SU-DHL-6 (cell line): ENCODE data around the gene CCDC24.

Experiments
- H2AFZ ChIP-seq: fragments of 200-600 bp; sonication (generic); 2 replicates; pipeline ENCODE4 v1.6.1; 2014; ENCODE audit warnings: low read depth, mild to moderate bottlenecking, moderate library complexity, mixed read lengths, antibody characterized with exemption, low read length; ENCODE audit not compliant: severe bottlenecking
- H3F3A ChIP-seq: fragments of 200-600 bp; shearing (Covaris generic); 2 replicates; pipeline ENCODE4 v1.6.0; 2016; ENCODE audit warnings: antibody characterized with exemption, mild to moderate bottlenecking; ENCODE audit not compliant: insufficient read depth
- H3K27ac ChIP-seq: fragments of 200-600 bp; sonication (generic); 2 replicates; pipeline ENCODE4 v1.5.1; 2016; ENCODE audit warnings: low read depth, mild to moderate bottlenecking, low read length, moderate library complexity, mixed read lengths
- H3K27me3 ChIP-seq: fragments of 200-600 bp; sonication (generic), shearing (Covaris generic); 2 replicates; pipeline ENCODE4 v1.6.0; 2014; ENCODE audit warnings: mild to moderate bottlenecking, low read length
- H3K36me3 ChIP-seq: fragments of 200-600 bp; sonication (generic); 2 replicates; pipeline ENCODE4 v1.6.1; 2014; ENCODE audit warnings: mild to moderate bottlenecking, low read length, mixed read lengths
- H3K4me2 ChIP-seq: fragments of 300-600, 200-600 bp; shearing (Covaris generic), sonication (generic); 2 replicates; pipeline ENCODE4 v1.6.0; 2014; ENCODE audit warnings: low read length, low read depth, mild to moderate bottlenecking; ENCODE audit not compliant: poor library complexity, severe bottlenecking
- H3K4me3 ChIP-seq: fragments of 200-600 bp; sonication (generic); 2 replicates; pipeline ENCODE4 v1.5.1; 2014; ENCODE audit warnings: antibody characterized with exemption, low read length, mild to moderate bottlenecking, mixed read lengths; ENCODE audit not compliant: insufficient read depth, poor library complexity, severe bottlenecking
- H3K79me2 ChIP-seq: fragments of 200-600 bp; sonication (generic); 2 replicates; pipeline ENCODE4 v1.6.1; 2014; ENCODE audit warnings: mild to moderate bottlenecking, low read length, moderate library complexity; ENCODE audit not compliant: insufficient read depth
- H3K9ac ChIP-seq: fragments of 200-600 bp; sonication (generic); 2 replicates; pipeline ENCODE4 v1.7.0; 2014; ENCODE audit warnings: mild to moderate bottlenecking, low read length
- H3K9me2 ChIP-seq: fragments of 200-600 bp; sonication (generic); replicated peaks from 2 replicates; pipeline ENCODE4 v1.6.1; 2014; ENCODE audit warnings: low read length; ENCODE audit not compliant: insufficient read depth
- H3K9me3 ChIP-seq: fragments of 200-600 bp; sonication (generic); 2 replicates; pipeline ENCODE4 v1.6.1; 2014; ENCODE audit warnings: low read length, mixed read lengths; ENCODE audit not compliant: insufficient read depth
- H4K20me1 ChIP-seq: fragments of 200-600 bp; sonication (generic); 2 replicates; pipeline ENCODE4 v1.6.1; 2014; ENCODE audit warnings: low read depth, mild to moderate bottlenecking, antibody characterized with exemption, low read length, moderate library complexity, mixed read lengths
- EZH2phosphoT487 ChIP-seq: fragments of 200-600 bp; sonication (generic), shearing (Covaris generic); conservative IDR thresholded peaks from 2 replicates; pipeline ENCODE4 v1.6.1; 2018; ENCODE audit warnings: mild to moderate bottlenecking, antibody characterized with exemption, low read length, moderate library complexity, mixed read lengths
- TF ChIP-seq, protein P1 (sequence below): fragments of 200-600 bp; sonication (generic); IDR thresholded peaks from one replicate; pipeline ENCODE4 v1.5.1; 2017; ENCODE audit warnings: antibody characterized with exemption, mild to moderate bottlenecking, low read length, moderate library complexity; ENCODE audit not compliant: insufficient read depth, poor library complexity, severe bottlenecking

CCDC24 gene

DNA sequence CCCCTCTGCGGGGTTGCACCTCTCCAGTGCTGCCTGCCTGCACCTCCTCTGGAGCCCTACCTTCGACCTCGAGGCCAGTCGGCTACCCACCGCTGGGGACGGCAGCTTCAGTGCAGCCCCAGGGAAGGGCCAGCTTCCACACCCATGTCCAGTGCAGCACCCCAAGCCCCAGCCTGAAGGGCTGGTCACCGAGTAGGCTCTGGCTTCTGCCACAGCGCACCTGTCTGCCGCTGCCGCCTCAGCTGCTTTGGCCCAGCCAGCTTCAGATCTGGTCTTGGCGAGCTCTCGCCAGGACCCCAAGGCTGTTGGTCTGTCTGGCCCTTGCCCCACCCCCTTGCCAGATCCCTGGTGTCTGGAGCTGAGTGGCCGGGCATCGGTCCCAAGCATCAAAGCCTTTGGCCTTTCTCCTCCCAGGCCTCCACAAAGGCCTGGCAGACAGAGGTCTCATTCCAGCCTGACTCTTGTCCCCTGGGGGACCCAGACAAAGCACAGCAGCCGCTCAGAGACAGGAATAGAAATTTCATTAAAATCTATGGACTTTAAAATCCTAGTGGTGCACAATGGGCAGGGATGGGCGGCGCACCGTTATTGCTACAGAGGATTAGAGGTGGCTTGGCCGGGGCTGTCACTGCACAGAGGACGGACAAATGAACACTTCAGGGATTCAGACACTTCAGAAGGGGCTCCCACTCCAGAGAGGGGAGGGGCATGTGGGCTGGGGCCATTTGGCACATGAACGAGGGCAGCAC, 4.8 kb downstream of the CCDC24 start:
- no peak overlapping the region for H3K9ac ChIP-seq
- no peak for TF ChIP-seq EZH2phosphoT487
- TF ChIP-seq, protein P1, sequence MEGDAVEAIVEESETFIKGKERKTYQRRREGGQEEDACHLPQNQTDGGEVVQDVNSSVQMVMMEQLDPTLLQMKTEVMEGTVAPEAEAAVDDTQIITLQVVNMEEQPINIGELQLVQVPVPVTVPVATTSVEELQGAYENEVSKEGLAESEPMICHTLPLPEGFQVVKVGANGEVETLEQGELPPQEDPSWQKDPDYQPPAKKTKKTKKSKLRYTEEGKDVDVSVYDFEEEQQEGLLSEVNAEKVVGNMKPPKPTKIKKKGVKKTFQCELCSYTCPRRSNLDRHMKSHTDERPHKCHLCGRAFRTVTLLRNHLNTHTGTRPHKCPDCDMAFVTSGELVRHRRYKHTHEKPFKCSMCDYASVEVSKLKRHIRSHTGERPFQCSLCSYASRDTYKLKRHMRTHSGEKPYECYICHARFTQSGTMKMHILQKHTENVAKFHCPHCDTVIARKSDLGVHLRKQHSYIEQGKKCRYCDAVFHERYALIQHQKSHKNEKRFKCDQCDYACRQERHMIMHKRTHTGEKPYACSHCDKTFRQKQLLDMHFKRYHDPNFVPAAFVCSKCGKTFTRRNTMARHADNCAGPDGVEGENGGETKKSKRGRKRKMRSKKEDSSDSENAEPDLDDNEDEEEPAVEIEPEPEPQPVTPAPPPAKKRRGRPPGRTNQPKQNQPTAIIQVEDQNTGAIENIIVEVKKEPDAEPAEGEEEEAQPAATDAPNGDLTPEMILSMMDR, result no peak
- no peak overlapping the region for H3K27ac ChIP-seq
- H2AFZ ChIP-seq, result no peak overlapping the region
- no peaks in the 10 kb centered on the region for H3K36me3 ChIP-seq
- no peaks in the 10 kb centered on the region for H3K9me3 ChIP-seq
- H3K9me2 ChIP-seq, result no peaks in the 10 kb centered on the region
- no peak overlapping the region for H3K4me3 ChIP-seq
- H3F3A ChIP-seq, result no peaks in the 10 kb centered on the region
- H3K27me3 ChIP-seq, result no peaks in the 10 kb centered on the region
- no peaks in the 10 kb centered on the region for H4K20me1 ChIP-seq
- H3K79me2 ChIP-seq, result no peaks in the 10 kb centered on the region
- H3K4me2 ChIP-seq, result no peak overlapping the region

DNA sequence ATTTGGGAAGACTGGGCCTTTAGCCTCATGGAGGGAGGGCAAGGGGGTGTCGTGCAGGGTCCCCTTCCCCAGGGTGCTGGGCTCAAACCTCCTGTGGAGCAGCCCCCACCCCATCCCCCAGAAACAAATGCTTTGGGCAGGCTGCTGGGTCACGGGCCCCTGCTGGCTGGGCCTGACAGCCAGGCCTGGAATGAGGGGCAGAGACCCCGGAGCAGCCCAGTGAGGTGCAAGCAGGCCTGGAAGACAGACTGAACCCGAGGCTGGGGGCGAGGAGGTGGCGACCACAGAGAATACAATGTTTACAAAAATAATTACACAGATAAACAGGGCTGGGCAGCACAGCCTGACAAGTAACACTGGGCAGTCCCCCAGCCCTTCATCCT, 5.3 kb downstream of the CCDC24 start:
- Histone ChIP-seq H3K36me3 (no peaks in the 10 kb centered on the region), H3K4me2 (no peak overlapping the region), H3K79me2 (no peaks in the 10 kb centered on the region)

DNA sequence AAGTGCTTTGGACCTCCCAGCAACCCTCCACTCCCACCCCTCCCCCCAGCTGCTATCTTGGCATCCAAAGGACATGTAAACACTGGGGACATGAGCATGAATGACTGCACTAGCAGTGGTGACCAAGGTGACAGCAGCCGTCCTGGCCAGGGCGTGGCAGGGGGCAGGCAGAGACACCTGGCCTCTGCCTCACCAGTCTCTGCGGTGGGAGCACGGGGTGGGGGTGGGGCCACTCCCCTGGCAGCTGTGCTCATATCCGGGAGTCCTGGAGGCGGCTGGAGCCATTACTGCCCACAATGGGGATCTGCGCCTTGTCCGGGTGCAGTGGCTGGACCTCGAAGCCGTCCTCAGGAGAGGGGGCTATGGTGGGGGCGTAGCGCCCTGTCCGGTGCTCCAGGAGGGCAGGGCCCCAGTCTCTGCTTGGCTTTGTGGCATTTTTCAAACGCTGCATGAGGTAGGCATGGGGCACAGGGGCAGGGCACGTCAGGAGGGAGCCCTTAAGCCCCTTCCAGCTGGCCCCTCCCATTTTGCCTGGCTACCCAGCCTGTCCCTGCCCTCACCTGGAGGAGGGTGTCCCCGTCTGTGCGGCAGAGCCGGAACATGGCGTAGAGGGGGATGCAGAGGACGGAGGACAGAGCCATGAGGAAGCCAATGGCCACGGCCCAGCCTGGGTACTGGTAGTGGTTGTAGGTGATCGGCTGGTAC, 6.0 kb downstream of the CCDC24 start:
- TF ChIP-seq, protein P1, result no peak
- TF ChIP-seq EZH2phosphoT487, result no peak
- Histone ChIP-seq H3K9me2 (no peaks in the 10 kb centered on the region), H3K36me3 (no peaks in the 10 kb centered on the region), H3K4me3 (no peak overlapping the region), H3K4me2 (no peak overlapping the region), H2AFZ (no peak overlapping the region), H3K9me3 (no peaks in the 10 kb centered on the region), H3F3A (no peaks in the 10 kb centered on the region), H3K9ac (no peak overlapping the region), H3K79me2 (no peaks in the 10 kb centered on the region), H3K27ac (no peak overlapping the region), H4K20me1 (no peaks in the 10 kb centered on the region), H3K27me3 (no peaks in the 10 kb centered on the region)

More for the DNA sequence above, 5.3 kb downstream of the CCDC24 start:
- Histone ChIP-seq H3K27me3 (no peaks in the 10 kb centered on the region), H3K9me2 (no peaks in the 10 kb centered on the region), H3F3A (no peaks in the 10 kb centered on the region), H3K9me3 (no peaks in the 10 kb centered on the region), H3K27ac (no peak overlapping the region), H3K4me3 (no peak overlapping the region), H2AFZ (no peak overlapping the region), H3K9ac (no peak overlapping the region), H4K20me1 (no peaks in the 10 kb centered on the region)
- TF ChIP-seq EZH2phosphoT487, result no peak
- TF ChIP-seq, protein P1, result no peak
